Activated gamma-delta T cell (primary cell): Measurements from ENCODE around the gene CPNE5.

Experiments used
- DNase-seq: peaks from one replicate; lab custom pipeline; 2025; lab: John Stamatoyannopoulos, UW

CPNE5 gene

DNA sequence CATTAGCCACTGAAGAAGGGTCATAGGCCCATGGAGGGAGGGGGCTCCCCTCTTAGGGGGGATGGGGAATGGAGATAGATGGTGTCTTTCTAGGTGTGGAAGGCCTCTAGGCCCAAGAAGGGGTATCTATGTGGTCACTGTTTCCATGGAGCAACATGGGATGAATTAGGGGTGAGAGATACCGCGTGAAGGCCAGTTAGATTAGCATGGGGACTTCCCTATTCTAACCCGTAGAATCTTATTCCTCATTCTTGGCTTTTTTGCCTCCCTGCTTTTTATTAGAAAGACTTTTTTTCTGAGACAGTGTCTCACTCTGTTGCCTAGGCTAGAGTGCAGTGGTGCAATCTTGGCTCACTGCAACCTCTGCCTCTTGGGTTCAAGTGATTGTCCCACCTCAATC lies 138.4 kb downstream of the CPNE5 start:
- DNase-seq = no peak

DNA sequence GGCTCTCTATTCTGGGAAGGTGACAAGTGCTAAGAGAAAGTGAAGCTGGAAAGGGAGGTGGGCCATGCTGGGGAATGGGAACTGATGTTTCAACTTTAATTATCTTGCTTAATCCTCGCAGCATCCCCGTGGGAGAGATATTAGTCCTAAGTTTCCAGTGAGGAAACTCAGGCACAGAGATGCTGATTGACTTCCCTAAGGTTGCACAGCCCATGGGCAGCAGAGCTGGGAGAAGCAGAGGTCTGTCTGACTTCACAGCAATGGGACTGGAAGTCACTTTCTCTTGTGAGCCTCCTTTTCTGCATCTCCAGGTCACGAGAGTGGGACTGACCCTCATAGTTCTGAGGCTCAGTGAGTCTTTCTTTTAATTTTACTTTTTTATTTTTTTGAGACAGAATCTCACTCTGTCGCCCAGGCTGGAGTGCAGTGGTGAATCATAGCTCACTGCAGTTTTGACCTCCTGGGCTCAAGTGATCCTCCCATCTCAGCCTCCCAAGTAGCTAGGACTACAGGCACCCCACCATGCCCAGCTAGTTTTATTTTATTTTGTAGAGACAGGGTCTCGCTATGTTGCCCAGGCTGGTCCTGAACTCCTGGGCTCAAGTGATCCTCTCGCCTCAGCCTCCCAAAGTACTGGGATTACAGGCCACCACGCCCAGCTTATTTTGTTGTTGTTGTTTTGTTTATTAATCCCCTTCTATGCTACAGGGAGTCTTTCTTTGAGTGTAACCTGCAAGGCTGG lies 139.0 kb downstream of the CPNE5 start:
- no peak for DNase-seq

- no peak for DNase-seq
These were observed 139.9 kb downstream of the CPNE5 start for GRCh38 chr6:36699348-36699747.

GRCh38 chr6:36698871-36699271 lies 140.4 kb downstream of the CPNE5 start:
- no peak for DNase-seq

GRCh38 chr6:36698196-36698595 lies 141.0 kb downstream of the CPNE5 start:
- no peak for DNase-seq

GRCh38 chr6:36697481-36697903 lies 141.8 kb downstream of the CPNE5 start, which contains the start of gene RAB44:
Gene RAB44, plus strand, starts transcription at chr6:36697826. Its CDS starts 6,410 bp downstream, at chr6:36704236.
- no peak for DNase-seq

DNA sequence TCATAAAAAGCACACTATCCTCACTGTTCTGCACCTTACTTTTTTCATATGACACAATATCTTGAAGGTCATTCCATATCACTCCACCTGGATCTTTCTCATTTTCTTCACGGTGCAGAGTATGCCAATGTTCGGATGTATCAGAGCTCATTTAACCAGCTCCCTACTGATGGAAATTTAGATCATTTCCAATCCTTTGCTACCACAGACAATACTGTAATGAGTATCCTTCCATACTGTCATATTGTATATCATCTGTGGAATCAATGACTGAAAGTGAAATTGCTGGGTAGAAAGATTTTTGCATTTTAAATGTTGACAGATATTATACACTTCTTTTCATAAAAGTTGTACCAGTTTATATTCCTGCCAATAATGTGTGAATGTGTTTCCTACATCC lies 143.8 kb downstream of the CPNE5 start:
- no peak for DNase-seq

DNA sequence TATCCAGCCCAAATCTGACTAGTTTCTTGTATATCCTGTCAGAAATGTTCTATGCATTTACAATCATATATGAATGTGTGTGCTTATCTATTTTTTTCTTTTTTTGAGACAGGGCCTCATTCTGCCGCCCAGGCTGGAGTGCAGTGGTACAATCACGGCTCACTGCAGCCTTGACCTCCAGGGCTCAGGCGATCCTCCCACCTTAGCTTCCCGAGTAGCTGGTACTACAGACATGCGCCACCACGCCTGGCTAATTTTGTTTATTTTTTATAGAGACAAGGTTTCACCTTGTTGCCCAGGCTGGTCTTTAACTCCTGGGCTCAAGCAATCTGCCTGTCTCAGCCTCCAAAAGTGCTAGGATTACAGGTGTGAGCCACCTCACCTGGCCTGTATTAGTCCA lies 144.6 kb downstream of the CPNE5 start:
- no peak for DNase-seq

DNA sequence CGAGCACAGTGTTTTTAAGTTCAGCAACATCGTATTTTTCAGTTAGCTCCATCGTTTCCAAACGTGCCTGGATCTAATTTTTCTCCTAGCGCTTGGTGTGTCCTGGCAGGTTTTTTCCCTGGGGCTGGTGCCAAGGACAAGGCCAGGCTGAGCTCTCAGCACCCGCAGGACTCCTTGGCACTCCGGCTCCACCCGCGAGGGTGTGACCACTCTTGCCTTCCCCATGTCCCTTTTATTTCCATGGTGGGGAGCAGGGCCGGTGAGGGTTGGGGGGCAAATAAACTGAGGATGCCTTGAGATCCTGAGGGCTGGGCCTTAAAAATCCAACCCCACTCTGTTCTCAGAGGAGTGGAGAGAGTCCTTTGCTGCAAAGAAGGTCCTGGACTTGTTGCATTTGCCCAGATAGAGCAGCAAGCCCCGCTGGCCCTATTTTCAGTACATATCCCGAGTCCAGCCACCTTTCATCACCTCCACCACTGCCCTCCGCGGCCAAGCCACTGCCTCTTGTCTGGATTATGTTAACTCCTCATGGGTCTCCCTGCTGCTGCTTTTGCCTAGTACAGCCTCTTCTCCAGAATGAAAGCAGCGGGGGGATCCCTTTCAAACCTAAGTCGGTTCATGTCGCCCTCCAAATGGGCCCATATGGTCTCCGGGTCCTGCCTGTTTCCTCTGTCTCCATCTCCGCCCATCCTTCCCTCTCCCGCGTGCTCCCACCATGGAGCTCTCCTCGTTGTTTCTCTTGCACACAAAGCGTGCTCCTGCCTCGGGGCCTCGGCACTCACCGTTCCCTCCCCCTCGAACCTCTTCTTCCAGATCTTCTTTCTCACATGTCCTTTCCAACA lies 146.2 kb downstream of the CPNE5 start:
- no peak for DNase-seq

GRCh38 chr6:36692220-36692619 lies 147.0 kb downstream of the CPNE5 start:
- DNase-seq = no peak

- no peak for DNase-seq
These were observed 147.6 kb downstream of the CPNE5 start for GRCh38 chr6:36691612-36692011.

DNA sequence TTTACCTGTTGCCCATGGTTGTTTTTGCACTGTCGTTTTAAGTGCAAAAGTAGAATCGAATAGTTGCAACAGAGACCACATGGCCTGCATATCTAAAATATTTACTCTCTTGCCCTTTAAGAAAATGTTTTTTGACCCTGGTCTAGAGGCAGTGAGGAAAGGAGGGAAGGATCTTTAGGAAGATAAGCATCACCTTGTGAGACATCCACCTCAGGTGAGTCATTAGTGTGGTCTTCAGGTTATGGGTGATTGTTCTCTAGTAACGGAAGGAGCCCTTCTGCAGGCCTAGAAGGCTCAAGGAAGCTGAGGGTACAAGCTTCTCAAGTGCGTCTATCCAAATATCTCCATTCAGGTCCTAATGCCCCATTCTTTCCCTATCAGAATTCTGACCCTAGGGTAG lies 148.2 kb downstream of the CPNE5 start:
- DNase-seq = no peak
